D721Med (cell line): ENCODE results near the gene NEK10.
A peak's percentile ranks its signal among the peaks of the same experiment; 100 is the strongest.

ENCODE experiments used
- DNase-seq: peaks from one replicate; pipeline ENCODE4 v3.0.0; 2011; ENCODE audit warnings: low spot score; ENCODE audit not compliant: insufficient read length
- FAIRE-seq: peaks from 2 replicates; lab custom pipeline; 2011; peaks lifted over from hg19 to GRCh38; lab: Jason Lieb, UNC
- TF ChIP-seq, protein P1 (sequence below): IDR thresholded peaks from 2 replicates; pipeline ENCODE4 v1.5.1; 2012; ENCODE audit warnings: mild to moderate bottlenecking, control low read depth; ENCODE audit not compliant: insufficient read depth; ENCODE audit errors: missing control alignments

The NEK10 gene

DNA sequence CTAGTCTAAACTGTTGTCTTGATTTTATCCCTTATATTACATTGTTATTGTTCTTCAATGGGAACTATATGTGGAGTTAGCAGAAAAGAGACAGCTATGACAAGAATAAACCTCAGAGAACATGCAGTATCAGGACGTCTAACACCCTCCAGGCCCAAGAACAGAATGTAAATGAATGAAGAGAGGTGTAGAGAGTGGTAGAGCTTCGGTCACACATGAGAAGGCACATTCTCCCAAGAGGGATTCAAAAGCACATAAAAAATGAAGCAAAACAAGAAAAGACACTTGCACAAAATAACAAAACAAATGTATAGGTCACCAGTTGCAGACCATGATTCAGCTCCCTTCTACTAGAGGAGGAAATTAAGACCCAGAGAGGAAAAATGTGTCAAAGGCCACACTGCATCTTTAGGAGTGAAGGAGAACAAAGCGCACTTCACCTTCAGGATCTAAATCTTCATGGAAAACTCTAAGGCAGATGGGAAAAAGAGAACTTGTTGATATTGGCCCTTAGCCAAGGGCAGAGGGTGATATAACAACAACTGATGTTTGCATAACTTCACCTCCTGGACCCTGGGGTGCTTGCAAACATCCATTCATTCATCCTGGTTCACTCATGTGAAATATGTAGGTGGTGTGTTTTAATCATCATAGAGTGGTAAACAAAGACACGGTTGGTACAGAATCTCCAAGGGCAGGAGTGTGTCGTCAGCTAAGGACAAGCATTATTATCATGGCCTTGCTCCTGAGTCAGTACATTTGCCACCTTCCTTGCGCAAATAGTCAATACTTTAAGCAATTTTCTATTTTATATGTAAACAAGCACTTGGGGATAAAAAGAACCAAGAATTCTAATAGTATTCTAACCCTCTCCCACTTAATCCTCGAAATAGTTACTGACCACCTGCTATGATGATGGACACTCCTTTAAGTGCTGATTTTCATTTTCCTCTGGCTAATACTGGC lies 8.8 kb downstream of the NEK10 start:
- DNase-seq (no peak), FAIRE-seq (no peak)
- TF ChIP-seq, protein P1, sequence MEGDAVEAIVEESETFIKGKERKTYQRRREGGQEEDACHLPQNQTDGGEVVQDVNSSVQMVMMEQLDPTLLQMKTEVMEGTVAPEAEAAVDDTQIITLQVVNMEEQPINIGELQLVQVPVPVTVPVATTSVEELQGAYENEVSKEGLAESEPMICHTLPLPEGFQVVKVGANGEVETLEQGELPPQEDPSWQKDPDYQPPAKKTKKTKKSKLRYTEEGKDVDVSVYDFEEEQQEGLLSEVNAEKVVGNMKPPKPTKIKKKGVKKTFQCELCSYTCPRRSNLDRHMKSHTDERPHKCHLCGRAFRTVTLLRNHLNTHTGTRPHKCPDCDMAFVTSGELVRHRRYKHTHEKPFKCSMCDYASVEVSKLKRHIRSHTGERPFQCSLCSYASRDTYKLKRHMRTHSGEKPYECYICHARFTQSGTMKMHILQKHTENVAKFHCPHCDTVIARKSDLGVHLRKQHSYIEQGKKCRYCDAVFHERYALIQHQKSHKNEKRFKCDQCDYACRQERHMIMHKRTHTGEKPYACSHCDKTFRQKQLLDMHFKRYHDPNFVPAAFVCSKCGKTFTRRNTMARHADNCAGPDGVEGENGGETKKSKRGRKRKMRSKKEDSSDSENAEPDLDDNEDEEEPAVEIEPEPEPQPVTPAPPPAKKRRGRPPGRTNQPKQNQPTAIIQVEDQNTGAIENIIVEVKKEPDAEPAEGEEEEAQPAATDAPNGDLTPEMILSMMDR = no peak

DNA sequence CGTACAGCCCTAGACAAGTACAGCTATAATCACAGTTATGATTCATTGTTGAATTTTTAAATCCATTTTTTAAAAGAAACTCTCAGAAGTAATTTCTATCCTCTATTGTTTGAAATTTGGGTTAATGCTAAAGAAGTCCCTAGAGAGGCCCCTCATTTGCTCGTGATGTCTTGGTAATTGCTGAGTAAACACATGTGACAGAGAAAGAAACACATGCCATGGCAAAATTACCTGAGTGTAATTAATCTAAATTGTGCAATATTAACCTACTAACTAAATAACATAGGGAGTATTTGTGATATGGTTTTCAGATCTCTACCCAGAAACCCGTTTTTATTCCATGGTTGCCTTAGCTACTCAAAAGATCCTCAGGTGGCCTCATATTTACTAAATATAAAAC lies 10.8 kb downstream of the NEK10 start:
- FAIRE-seq (no peak), DNase-seq (no peak)
- TF ChIP-seq, protein P1 = no peak

DNA sequence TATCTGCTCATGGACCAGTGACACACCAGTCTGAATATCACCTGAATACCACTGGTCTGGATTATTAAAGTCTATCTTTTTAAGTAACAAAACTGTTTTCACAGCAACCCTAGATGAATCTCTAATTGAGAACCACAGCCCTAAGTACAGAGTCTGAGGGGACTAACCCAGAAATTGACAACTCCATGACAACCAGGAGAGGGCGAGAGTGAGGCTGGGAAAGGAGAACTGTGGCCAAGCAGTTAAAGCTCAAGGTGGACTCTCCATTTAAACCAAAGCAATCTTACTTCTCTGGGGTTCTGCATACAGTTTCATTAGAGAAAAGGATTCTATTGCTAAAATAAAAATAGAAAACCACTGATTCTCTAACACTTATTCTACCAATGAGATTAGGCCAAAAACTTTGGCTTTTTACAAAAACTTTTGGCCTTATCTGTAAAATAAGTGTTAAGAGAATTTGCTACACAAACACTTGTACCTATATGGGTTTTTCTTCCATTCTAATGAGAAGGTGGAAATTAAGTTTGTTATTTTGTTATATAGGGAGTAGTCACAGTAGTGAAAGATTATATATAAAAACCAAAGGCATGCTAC lies 11.4 kb downstream of the NEK10 start:
- TF ChIP-seq, protein P1 = peak; percentile 76
- DNase-seq (no peak), FAIRE-seq (peak; percentile 6)

DNA sequence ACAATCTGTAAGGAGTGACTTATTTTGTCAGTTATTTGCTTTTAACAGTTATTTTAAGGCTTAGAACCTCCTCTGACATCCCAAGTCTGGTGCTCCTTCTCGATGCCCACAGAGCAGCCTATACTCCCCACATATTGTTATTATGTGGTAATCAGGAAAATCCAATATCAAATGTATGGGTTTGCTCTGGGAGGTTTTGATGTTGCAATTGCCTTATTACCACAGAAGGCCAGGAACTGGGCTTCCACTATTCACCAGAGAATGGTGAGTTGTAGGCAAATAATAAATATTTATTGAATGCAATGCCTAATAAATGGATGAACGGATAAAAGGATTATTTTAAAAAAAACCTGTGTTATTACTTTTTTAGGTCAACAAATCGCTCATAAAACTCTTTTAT lies 12.2 kb downstream of the NEK10 start:
- DNase-seq (no peak), FAIRE-seq (no peak)
- TF ChIP-seq, protein P1 = no peak

DNA sequence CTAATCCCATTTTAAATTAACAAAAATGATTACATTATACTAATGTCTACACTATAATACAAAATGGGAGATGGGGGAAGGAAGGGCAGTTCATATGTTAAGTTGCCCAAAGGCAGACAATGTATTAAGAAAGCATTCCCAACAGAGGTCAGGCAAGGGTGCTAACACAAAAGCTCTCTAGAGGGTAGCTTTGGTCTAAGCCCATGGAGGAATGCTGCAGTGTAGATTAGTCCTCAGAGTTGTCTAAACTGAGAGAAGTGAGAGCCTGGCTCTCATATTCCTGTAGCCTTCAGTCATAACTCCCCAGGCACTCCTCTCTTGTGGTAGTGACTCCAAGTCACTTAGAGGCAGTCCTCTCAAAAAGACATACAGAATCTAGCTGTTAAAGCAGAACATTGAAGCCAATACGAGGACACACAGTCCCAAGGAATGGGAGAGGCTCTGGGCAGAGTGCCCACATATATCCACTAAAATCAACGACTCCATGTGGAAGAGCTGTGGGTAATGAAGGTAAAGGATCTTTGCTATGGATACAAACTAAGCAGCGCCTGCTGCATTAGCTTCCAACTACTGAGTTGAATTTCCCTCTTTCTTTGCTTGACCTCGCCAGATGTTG lies 14.5 kb downstream of the NEK10 start:
- DNase-seq (no peak), FAIRE-seq (no peak)
- TF ChIP-seq, protein P1 = no peak

DNA sequence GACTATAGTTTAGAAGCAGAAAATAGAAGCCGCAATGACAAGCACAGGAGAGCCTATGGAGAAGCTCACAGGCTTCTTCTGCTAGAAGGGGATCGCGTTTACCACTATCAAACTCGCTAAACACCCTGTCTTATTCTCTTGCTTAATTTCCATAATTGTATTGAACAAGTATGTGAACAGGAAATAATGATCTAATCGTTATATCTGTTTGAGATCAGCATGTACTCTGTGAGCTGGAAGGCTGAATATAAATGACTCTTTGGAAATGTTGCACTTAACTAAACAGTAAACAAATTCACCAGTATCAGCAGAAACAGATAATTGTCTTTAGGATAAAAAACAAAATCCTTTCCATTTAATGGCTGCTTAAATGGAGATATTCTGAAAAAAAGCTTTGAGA lies 15.0 kb downstream of the NEK10 start:
- TF ChIP-seq, protein P1 = no peak
- FAIRE-seq (no peak), DNase-seq (no peak)
